Measurements from ENCODE around the gene CARS1.
"Not testable (repeated sequence)": the region's sequence is repeated elsewhere in the genome, so short reads cannot be mapped to it uniquely, and the experiment has no call there.

The CARS1 gene

DNA sequence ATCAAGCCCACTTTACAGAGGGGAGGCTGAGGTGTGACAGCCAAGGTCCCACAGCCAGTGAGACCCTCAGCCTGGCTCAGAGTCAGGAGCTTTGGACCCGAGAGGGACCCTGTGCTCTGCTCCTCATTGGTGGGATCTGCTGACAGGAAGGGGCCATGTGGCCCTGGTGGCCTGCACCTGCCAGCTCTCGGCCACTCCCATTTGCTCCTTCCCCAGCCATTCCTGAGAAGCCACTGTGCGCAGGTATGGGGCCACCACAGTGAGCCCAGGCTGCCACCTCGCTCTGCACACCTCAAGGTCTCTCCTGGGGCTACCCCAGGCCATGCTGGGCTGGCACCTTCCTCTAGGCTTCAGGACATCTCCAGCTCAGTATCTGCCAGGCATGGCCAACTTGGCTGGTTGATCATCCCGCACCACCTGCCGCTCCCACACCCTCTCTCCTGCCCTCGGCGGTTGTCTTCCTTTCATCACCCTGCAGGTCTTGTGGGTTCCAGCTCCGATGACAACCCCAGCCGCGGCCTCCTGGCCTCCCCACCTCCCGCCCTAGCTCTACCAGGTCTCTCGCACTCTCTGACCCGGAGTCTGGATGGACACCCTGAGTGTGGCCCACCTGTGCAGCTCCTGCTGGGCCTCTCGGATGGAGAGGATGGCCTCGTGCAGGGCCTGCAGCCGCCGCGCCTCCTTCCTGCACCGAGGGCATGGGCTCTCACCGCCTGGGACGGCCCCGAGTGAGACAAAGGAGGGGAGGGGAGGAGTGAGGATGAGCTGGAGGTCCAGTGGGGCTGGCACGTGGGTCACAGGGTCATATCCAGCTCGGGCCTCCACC, 32.2 kb upstream of the CARS1 start:
- no peak for DNase-seq (ENCODE audit: low spot score)

DNA sequence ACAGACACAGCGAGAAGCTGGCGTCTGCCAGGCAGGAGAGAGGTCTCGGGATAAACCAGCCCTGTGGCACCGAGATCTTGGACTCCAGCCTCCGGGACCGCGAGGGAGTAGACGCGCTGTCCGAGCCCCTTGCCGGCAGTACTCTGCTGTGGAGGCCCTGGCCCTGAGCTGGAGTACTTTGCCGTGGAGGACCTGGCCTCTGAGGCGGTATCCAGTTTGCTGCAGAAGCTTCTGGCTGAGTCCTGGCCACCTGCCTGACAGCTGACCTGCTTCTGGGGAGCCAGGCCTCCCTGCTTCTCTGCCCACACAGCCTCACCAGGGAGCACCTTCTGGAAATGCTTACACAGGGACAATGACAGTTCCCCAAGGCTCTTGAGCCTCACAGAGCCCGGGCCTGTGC, 31.6 kb upstream of the CARS1 start:
- DNase-seq (ENCODE audit: low spot score): no peak

DNA sequence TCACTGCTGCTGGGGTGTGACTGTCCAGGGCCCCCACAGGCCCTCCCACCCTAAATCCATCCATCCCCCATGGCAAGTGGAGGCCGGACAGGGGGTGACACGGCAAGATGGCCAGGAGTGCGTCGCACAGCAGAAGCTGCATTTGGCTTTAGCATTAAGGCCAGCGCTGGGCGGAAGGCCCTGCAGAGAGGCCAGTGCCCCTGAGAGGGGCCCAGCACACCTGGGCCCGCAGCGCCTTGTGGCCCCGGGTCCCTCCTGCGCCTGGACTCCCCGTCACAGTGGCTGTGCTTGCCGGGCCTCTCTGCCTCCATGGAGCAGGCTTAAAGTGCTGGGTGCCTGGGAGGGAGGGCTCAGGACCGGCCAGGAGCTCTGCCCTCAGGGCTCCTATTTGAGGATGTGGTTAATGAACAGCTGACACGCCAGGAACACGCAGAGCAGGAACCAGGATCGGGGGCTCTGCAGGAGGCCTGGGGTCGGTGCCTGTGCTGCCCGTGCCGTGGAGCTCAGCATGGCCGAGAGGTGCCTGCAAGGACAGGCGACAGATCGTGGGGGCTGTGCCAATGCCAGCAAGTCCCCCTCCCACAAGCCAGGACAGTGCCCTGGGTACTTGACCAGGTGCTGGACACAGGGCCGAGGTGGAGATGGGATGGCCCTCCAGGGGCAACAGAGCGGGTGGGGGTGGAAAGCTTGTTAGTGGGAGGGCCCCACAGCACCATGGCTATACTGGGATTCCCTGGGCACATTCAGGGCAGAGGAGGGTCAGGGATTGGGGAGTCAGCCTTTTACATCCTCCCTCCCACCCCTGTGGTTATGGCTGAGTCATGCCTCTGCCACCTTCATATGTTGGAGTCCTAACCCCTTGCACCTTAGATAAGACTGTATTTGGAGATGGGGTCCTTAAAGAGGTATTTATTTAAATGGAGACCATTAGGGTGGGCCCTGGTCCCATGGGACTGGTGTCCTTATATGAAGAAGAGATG, 30.9 kb upstream of the CARS1 start:
- no peak for DNase-seq (ENCODE audit: low spot score)

DNA sequence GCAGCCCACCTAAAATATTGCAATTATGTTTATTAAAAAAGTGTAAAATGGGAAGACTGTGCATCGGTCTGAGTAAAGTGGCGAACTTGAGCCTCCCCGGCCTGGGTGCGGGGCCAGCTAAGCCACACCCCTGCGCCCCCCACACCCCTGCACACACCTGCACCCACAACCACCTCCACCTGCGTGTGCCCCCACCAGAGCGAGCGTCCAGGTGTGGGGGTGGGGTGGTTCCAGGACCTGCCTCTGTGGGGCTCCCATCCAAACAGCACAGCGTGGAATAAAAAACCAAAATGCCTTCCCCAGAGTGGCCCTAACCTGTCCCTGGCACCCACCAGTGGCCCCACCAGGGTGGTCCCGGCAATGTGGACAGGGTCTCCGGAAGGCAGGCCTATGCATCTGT, 30.1 kb upstream of the CARS1 start:
- no peak for DNase-seq (ENCODE audit: low spot score)

DNA sequence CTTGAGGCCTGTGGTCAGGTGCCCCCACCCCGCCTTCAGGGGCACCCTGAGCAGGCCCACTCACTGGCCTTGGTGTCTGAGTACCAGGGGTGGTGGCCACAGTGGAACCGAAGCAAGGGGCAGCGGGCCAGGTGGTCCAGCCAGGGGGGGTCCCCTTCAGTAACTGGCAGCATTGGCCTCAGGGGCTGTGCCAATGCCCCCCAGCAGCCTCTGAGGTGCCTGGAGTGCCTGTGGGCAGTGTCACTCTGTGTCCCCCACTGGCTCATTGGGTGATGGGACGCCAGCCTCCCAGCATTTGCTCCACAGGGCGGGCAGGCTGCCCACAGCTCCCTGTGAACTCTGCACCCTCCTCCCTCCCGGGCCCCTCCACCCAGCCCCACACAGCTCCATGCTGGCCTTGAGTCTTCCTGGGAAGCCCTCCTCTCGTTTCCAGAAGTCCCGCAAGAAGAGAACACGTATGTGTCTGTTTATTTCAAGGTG, 29.5 kb upstream of the CARS1 start:
- no peak for DNase-seq (ENCODE audit: low spot score)

DNA sequence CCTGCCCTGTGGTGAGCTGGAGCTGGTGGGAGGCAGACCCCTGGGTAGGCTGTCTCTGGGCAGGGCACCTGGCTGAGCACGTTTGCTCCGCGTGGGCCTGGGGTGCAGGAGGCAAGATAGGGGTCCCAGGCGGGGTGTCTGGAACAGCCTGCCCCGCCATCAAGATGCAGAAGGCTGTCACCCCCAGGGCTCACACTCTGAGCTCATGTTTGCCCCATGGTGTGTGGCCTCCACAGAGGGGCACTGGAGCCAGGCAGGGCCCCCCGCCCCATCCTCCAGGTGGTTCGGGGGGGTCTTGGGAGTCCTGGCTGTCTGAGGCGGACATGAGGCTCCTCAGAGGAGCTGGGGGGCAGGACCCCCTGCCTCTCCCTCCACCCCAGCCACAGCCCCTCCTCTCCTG, 28.9 kb upstream of the CARS1 start:
- DNase-seq (ENCODE audit: low spot score): no peak

DNA sequence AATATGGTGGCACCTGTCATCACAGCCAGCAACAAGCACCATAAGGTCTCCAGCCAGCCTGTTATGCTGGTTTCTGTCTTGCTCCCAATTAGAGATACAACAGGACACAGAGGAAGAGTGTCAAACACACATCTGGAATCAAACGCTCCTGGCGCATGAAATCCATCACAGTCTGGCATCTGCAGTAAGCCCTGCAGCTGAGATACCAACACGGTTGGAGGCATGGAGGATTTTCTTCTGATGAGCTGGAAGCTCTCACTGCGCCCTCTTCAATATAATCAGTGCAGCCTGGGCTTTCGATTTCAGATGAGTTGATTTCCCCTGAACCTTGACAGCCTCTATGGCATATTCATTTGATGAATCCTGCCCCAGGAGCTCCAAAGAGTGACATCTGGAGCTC, 27.8 kb upstream of the CARS1 start:
- no peak for DNase-seq (ENCODE audit: low spot score)

DNA sequence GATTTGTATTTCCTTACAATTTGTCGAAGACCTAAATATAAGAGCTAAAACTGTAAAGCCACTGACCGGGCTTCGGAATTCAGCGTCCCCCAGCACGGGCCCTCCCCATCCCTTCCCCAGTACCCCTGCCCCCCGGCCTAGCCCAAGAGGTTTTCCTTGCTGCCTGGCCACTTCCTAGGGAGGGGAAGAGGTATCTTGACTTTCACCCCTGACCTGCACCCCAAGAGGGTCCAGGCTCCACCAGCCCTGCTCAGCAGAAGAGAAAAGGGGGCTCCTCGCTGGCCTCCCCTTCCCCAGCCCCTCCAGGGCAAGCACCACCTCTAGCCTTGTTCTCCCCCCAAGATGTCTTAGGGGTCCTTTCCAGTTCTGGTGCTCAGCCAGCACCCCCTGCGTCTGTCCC, 26.1 kb upstream of the CARS1 start:
- no peak for DNase-seq (ENCODE audit: low spot score)

DNA sequence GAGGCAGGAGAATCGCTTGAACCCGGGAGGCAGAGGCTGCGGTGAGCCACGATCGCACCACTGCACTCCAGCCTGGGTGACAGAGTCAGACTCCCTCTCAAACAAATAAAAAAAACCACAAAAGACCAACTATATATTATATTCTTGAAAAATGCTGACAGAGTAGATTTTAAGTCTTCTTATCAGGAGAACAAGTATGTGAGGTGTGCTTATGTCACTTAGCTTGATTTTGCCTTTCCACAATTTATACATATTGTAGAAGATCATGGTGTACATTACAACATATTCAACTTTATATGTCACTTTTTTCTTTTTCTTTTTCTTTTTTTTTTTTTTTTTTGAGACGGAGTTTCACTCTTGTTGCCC, 24.1 kb upstream of the CARS1 start:
- no peak for DNase-seq (ENCODE audit: low spot score)

DNA sequence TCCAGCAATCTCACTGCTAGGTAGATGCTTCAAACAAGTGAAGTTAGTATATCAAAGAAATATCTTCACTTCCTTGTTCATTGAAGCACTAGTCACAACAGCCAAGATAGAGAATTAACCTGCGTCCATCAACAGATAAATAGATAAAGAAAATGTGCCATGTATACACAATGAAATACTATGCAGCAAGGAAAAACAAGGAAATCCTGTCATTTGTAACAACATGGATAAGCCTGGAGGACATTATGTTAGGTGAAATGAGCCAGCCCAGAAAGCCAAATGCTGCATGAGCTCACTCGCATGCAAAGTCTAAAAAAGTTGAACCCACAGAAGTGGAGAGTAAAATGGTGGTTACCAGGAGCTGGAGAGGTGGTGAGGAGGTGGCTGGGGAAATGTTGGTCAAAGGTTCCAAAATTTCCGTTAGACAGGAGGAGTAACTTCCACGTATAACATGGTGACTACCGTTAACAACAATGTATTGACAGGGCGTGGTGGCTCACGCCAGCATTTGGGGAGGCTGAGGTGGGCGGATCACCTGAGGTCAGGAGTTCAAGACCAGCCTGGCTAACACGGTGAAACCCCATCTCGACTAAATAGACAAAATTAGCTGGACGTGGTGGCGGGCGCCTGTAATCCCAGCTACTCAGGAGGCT, 23.6 kb upstream of the CARS1 start:
- DNase-seq (ENCODE audit: low spot score): no peak

DNA sequence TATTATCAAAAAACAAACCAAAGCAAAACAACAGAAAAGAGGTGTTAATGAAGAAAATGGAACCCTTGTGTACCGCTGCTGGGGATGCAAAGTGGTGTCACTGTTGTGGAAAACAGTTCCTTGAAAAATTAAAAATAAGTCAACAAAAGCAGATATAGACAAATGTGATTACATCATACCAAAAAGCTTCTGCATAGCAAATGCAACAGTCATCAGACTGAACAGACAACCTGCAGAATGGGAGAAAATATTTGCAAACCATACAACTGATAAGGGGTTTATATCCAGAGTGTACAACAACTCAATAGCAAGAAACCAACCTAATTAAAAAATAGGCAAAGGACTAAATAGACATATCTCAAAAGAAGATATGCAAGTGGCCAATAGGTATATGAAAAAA, 22.9 kb upstream of the CARS1 start:
- no peak for DNase-seq (ENCODE audit: low spot score)

DNA sequence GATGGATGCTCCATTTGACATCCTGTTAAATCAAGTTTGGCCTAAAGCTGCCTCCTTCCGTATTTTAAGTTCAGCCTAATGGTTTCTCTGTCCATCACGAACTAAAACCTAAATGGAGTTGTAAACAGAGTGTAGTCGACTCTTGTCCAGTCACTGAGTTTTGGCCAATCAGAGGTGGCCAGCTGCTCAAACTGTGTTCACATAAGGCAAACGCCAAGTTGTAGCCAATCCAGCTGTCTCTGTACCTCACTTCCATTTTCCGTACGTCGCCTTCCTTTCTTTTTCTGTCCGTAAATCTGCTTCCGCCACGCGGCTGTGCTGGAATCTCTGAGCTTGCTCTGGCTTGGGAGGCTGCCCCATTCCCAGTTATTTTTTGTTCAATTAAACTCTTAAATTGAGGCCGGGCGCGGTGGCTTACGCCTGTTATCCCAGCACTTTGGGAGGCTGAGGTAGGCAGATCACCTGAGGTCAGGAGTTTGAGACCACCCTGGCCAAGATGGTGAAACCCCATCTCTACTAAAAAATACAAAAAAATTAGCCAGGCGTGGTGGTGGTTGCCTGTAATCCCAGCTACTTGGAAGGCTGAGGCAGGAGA, 20.7 kb upstream of the CARS1 start:
- DNase-seq (ENCODE audit: low spot score): no peak

DNA sequence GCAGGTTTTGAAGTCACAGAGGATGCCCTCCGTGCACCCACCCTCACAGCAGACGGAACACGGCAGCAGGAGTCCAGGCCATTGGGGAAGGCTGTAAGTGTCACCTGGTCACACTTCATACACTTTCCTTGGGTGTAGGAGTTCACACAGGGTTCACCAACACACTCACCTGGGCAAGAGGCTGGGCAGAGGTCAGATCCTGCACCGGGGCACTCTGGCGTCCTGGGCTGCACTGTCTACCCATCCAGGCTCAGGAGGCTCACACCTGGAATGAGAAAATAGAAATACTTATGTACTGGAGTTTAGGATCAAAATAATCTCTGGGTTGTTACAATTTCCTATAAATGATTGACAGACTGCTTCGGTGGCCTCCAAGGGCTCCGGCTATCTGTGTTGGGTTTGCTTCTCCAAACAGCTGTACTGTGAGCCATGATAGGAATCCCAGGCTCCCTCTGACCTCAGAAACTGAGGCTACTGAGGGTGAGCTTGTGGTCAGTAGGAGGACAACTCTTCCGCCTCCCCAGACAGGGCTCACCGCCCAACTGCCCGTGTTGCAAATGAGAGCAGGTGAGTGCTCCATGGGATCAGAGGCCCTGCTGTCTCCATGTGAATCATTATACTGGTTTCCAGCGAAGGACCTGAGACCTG, 20.1 kb upstream of the CARS1 start:
- DNase-seq (ENCODE audit: low spot score): no peak

DNA sequence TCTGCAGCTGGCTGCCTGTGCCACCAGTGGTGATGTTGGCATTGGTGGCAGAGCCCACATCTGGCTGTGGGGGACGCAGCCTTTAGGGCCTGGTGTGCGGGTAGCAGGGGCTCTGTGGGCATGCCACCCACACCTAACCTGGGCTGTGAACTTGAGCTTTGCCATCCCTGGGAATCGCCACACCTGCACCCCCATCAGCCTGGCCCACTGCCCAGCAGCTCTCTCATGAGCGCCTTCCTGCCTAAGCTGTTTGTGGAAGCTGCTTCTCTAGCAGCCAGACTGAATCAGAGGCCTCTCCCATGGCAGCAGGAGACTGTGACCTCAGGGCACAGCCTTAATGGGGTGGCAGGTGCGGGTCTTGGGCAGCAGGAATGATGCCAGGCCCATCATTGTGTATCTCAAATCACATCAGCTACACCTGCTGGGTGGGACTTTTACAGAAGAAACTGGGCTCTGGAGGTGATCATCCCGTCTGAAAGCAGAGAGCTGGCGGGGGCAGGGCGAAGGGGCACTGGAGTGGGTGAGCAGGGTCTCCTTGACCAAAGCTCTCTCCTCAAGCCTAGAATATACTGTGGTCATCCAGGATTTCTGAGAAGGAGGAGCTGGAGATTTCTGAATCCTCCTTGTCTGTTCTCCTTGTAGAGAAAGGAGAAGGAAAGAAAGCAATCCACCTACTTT, 17.8 kb upstream of the CARS1 start:
- DNase-seq (ENCODE audit: low spot score): no peak

DNA sequence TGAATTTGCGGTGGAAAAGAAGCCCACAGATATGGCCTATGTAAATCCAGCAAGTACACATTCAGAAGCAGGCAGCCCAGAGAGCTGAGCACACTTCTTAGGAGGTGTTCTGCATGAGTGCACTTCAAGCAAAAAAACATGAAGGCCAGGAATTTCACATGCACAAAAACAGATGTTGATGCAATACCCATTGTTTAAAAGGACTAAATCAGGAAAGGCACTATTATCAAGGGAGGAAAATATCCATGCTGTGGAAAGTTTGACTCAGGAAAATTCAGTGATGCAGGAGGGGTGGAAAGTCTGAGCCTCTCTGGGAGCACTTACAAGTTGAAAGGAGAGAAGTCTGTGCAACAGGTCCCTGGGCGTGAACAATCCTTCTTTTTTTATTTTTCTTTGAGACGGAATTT, 15.8 kb upstream of the CARS1 start:
- no peak for DNase-seq (ENCODE audit: low spot score)

DNA sequence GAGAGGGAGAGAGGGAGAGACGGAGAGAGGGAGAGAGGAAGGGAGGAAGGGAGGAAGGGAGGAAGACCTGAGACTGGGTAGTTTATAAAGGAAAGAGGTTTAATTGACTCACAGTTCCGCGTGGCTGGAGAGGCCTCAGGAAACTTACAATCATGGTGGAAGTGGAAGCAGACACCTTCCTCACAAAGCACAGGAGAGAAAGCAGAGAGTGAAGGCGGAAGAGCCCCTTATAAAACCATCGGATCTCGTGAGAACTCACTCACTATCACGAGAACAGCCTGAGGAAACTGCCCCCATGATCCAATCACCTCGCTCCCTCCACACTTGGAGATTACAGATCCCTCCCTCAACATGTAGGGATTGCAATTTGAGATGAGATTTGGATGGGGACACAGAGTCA, 12.2 kb upstream of the CARS1 start:
- DNase-seq (ENCODE audit: low spot score): no peak

DNA sequence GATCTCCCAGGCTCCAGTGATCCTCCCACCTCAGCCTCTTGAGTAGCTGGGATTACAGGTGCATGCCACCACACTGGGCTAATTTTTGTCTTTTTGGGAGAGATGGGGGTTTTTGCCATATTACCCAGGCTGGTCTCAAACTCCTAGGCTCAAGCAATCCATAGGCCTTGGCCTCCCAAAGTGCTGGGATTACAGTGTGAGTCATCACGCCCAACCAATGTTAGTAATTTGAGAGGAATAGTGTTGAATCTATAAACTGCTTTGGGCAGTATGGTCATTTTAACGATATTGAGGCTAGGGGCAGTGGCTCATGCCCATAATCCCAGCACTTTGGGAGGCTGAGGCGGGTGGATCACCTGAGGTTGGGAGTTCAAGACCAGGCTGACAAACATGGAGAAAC, 9.1 kb upstream of the CARS1 start:
- DNase-seq (ENCODE audit: low spot score): not testable (repeated sequence)

DNA sequence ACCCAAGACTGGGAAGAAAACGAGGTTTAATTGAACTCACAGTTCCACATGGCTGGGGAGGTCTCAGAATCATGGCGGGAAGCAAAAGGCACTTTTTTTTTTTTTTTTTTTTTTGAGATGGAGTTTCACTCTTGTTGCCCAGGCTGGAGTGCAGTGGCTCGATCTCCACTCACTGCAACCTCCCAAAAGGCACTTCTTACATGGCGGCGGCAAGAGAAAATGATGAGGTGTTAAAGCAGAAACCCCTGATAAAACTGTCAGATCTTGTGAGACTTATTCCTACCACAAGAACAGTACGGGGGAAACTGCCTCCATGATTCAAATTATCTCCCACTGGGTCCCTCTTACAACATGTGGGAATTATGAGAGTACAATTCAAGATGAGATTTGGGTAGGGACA, 7.5 kb upstream of the CARS1 start:
- not testable (repeated sequence) for DNase-seq (ENCODE audit: low spot score)

DNA sequence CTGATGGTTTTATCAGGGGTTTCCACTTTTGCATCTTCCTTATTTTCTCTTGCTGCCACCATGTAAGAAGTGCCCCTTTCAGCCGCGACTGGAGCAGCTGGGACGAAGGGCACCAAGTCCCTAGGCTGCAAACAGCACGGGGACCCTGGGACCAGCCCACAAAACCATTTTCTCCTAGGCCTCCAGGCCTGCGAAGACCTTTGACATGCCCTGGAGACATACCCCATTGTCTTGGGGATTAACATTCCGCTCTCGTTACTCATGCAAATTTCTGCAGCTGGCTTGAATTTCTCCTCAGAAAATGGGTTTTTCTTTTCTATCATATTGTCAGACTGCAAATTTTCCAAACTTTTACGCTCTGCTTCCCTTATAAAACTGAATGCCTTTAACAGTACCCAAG, 6.7 kb upstream of the CARS1 start:
- not testable (repeated sequence) for DNase-seq (ENCODE audit: low spot score)

DNA sequence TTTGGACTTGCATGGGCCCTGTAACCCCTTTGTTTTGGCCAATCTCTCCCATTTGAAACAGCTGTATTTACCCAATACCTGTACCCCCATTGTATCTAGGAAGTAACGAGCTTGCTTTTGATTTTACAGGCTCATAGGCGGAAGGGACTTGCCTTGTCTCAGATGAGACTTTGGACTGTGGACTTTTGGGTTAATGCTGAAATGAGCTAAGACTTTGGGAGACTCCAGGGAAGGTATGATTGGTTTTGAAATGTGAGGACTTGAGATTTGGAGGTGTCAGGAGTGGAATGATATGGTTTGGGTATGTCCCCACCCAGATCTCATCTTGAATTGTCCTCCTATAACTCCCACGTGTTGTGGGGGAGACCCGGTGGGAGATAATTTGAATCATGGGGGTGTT, 6.2 kb upstream of the CARS1 start:
- DNase-seq (ENCODE audit: low spot score): not testable (repeated sequence)

DNA sequence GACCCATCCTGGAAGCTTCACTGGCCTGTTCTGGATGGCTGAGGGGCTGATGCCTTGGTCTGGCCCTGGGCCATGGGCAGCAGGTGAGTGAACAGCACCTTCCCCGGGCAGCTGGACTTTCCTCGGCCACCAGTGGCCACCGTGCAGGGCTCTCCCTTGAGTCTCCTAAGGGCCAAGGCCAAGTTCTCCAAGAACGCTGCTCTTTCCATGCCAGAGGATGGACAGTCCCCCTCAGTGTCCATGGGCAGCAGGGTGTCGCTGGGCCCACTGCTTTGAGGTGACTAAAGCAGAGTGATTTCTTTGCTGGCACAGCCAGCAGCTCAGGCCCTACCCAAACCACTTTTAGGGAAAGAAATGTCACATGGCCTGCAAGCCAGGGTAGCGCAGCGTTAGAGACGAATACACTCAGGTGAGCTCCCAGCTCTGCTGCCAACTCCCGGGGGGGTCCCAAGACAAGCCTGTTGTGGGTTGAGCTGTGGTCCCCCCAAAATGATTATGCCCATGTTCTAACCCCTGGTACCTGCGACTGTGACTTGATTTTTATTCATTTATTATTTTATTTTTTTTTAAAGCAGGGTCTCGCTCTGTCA, 3.3 kb upstream of the CARS1 start:
- no peak for DNase-seq (ENCODE audit: low spot score)

Measured in COLO829 (cell line).